ENCODE results near the gene PRR16.
"Not testable (repeated sequence)": the region's sequence is repeated elsewhere in the genome, so short reads cannot be mapped to it uniquely, and the experiment has no call there.

Gene PRR16

DNA sequence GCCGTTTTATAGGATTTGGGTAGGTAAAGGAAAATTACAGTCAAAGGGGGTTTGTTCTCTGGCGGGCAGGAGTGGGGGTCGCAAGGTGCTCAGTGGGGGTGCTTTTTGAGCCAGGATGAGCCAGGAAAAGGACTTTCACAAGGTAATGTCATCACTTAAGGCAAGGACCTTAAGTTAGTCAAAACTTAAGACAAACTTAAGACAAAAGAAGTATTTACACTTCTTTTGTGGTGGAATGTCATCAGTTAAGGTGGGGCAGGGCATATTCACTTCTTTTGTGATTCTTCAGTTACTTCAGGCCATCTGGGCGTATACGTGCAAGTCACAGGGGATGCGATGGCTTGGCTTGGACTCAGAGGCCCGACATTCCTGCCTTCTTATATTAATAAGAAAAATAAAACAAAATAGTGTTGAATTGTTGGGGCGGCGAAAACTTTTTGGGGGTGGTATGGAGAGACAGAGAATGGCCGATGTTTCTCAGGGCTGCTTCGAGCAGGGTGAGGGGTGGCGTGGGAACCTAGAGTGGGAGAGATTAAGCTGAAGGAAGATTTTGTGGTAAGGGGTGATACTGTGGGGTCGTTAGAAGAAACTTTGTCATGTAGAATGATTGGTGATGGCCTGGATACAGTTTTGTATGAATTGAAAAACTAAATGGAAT lies 233.7 kb downstream of the PRR16 start:
- H3K4me3 ChIP-seq, H3K27ac ChIP-seq: not testable (repeated sequence)

DNA sequence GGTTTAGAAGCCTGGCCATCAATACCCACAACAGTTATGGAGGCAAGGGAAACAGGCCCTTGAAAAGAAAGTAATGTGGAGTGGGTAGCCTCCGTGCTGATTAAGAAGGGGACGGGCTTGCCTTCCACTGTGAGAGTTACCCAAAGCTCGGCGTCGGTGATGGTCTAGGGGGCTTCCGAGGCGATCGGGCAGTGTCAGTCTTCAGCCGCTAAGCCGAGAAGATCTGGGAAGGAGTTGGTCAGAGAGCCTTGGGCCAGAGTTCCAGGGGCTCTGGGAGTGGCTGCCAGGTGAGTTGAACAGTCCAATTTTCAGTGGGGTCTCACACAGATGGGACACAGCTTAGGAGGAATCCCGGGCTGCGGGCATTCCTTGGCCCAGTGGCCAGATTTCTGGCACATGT lies 236.6 kb downstream of the PRR16 start:
- H3K4me3 ChIP-seq, H3K27ac ChIP-seq: not testable (repeated sequence)

DNA sequence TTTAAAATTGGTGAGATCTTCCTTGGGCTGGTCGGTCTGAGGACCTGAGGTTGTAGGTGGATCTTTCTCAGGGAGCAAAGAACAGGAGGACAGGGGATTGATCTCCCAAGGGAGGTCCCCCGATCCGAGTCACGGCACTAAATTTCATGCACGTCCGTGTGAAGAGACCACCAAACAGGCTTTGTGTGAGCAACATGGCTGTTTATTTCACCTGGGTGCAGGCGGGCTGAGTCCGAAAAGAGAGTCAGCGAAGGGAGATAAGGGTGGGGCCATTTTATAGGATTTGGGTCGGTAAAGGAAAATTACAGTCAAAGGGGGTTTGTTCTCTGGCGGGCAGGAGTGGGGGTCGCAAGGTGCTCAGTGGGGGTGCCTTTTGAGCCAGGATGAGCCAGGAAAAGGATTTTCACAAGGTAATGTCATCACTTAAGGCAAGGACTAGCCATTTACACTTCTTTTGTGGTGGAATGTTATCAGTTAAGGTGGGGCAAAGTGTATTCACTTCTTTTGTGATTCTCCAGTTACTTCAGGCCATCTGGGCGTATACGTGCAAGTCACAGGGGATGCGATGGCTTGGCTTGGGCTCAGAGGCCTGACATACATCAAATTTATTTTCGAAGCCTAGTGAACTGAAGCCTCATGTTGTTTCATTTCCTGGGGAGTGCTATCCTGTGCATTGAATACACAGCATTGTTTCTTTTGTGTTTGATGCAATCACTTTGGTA lies 238.9 kb downstream of the PRR16 start:
- not testable (repeated sequence) for H3K27ac ChIP-seq, H3K4me3 ChIP-seq

DNA sequence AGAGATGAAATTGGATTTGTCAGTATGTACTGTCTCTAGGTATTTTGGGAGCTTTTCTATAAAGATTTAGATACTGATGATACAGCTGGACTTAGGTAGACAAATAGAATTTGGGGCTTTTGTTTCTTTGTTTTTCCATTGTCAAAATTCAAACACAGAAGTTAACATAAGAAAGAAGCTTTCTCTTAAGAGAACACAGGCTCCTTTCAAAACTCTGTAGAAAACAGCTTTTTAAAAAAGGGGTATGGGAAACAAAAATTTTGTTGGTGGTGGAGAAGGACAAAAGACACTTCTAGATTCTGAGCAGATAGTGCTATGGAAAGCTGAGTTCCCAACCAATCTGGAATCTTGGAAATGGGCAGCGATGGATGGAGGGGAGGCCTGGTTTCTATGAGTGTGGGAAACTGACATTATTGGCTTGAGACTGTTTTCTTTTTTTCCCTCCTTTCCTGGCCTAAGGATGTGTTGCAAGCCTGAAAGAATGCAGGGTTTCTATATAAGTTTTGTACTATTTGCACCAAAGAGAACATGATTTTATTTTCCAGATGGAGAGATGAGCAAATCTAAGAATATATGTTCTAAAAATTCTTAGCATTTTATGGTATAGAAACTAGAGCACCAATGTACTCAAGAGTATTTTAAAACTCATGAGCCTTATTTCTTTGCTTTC lies 240.0 kb downstream of the PRR16 start:
- H3K4me3 ChIP-seq = no peak overlapping the region
- H3K27ac ChIP-seq = no peak overlapping the region

DNA sequence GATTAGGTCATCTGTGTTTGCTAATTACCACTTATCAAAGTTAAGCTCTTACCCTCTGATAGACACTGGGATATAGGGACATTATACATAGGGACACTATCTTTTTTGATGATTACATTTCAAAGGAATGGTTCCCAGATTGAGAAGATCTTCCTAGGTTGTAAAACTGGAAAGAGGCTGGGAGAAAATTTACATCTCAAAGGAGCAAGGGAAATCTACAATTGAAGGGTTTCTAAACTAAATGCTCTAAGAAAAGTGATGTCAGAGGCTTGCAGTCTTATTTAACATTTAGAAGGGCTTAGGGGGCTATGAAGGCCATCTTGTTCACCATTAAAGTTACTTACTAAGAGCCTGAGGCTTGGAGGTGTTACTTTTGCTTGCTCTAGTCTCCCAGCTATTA lies 242.8 kb downstream of the PRR16 start:
- no peak overlapping the region for H3K27ac ChIP-seq
- no peak overlapping the region for H3K4me3 ChIP-seq

DNA sequence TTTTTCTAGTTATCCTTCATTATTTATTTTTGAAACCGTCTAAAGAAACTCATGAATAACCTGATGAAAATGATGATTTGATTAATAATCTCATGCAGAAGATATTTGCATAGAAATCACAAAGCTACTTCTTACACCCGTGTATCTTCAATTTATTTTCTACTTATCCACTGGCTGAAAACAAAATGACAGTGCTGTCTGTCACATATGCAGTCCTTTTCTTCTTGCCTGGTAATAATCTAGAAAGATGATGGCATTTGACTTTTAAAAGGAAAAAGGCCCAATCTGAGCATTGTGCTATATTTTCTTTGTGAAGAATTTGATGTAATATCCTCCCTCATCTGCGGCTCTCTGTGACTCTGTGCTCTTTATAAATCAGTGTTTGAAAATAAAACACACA lies 253.3 kb downstream of the PRR16 start:
- no peak overlapping the region for H3K27ac ChIP-seq
- H3K4me3 ChIP-seq = no peak overlapping the region

DNA sequence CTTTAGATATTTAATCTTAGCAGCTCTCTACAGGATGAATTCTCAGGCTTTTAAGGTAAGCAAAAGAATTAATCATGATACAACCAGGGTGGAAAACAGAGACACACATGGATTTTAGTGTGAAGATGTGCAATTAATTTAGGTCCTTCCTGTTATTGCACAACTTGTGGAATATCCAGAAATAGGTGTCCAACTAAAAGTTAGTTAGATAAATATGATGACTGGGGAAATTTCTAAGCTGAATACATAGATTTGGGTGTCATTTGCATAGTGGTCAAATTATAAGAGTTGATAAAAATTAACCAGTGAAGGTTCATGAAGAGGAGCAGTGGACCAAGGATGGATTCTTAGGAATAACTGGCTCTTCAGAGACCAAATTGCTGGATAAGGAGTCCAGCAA lies 266.1 kb downstream of the PRR16 start:
- no peak overlapping the region for H3K4me3 ChIP-seq
- H3K27ac ChIP-seq = no peak overlapping the region

DNA sequence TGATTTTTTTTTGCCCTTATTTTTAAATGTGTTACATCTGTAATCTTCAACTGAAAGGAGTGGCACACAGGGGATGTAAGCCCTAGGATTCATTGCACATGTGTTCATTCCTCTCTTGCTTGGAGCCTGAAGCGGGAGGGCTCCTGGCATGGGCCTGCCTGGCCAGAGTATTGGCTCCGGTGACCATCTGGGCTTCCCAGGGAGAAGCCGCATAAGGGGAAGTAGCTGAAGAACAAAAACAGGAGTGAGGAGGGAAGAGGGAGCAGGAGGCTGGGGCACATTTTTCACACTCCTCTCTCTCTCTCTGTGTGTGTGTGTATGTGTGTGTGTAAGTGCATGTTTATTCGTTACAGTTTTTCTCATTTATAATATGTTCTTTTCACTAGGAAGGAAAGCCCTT lies 269.9 kb downstream of the PRR16 start:
- Histone ChIP-seq H3K27ac (no peak overlapping the region), H3K4me3 (no peak overlapping the region)

DNA sequence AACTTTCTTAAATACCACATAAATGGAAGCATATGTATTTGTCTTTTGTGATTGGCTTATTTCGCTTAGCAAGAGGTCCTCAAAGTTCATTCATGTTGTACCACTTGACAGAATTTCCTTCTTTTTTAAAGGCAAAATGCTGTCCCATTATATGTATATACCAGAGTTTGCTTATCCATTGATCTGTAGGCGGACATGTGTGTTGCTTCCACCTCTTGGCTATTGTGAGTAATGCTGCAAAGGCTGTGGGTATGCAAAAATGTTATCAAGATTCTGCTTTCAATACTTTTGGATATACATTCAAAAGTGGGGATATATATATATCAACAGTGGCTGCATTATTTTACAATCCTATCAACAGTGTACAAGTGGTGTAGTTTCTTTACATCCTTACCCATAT lies 271.0 kb downstream of the PRR16 start:
- H3K27ac ChIP-seq = no peak overlapping the region
- no peak overlapping the region for H3K4me3 ChIP-seq
